Fibroblast of upper back skin (primary cell): ENCODE measurements around the gene CD40LG.

Experiments
- DNase-seq: peaks from one replicate; pipeline ENCODE4 v3.0.0-alpha.2; 2013

CD40LG gene

DNA sequence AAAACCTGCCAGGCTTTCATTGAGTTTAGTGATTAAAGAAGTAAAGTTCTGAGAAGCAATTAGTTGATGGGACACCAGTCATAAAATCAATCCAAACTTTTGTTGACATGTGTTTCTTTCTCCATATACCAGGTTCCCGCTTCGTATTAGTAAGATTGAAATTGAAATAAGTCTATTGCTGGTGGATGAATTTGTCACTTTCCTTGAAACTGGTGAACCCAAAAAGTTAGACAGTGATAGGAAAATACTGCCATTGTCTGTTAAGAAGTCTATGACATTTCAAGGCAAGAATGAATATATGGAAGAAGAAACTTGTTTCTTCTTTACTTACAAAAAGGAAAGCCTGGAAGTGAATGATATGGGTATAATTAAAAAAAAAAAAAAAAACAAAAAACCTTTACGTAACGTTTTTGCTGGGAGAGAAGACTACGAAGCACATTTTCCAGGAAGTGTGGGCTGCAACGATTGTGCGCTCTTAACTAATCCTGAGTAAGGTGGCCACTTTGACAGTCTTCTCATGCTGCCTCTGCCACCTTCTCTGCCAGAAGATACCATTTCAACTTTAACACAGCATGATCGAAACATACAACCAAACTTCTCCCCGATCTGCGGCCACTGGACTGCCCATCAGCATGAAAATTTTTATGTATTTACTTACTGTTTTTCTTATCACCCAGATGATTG is at the start of gene CD40LG:
Gene CD40LG, plus strand, starts transcription at position 482 of the 684 bp plus-strand sequence. Its CDS starts 91 bp downstream, at position 573.
- no peak for DNase-seq

DNA sequence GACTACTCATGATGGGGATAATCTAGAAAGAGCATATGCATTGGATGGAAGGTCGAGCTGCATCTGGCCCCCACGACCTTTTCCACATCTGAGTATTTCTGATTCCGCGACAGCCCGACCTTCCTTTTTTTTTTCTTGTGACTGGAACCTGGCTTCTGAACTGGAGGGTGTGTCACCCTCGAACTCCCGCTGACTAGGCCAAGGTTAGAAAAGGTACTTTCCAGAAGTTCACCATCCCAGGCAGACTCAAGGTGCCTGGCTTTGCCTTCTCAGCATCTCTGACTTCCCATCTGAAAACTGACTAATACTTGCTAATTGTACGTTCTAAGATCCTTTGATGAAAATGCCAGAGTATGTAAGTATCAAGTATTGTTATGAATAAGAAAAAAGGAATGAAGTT is 49.3 kb upstream of the CD40LG start:
- no peak for DNase-seq

DNA sequence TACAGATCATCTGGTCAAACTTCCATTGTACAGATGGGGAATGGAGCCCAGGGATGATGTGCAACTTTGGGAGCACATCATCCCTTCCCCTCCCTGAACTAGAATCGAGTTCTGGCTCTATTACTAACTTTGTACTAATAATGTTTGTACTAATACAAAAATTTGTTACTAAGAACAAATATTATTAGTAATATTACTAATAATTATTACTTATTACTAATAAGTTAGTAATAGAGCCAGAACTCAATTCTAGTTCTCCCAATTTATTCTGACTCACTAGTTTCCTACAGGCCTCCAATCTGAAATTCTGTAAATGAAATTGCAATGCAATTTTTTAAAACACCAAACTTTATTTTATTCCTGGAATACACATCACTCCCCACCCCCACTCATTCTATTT is 47.9 kb upstream of the CD40LG start:
- DNase-seq = no peak

DNA sequence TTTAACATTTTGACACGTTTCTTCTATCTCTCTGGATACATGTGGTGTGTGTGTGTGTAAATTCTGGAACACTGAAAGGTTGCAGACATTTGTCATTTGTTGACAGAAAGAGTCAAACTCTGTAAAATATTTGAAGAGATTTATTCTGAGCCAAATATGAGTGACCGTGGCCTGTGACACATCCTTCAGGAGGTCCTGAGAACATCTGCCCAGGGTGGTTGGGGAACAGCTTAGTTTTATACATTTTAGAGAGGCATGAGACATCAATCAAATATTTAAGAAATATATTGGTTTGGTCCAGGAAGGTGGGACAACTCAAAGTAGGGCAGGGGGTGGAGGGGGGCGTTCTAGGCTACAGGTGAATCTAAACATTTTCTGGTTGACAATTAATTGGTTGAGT is 40.7 kb upstream of the CD40LG start:
- no peak for DNase-seq

DNA sequence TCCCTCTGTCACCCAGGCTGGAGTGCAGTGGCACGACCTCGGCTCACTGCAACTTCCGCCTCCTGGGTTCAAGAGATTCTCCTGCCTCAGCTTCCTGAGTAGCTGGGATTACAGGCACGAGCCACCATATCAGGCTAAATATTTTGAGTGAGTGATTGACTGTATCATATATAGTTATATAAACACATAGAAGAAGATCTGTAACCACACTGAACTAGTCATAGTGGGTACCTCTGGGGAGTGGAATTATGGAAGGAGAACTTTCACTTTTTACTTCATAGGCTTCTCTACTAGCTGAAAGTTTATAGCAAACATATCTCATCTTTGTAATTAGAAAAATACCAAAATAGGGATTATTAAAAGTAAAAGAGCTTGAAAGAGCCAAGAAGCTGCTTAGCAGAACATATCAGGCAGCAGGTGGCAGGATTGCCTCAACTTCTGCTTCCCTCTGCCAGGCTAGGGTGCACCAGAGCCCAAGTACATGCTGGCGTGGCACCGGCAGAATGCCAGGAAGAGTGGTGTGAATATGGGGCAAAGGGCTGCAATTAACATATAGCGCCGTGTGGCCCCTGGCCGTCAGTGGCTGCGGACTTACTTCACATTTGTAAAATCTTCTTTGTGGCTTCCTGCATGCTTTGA is 39.5 kb upstream of the CD40LG start:
- peak; percentile 1 for DNase-seq

DNA sequence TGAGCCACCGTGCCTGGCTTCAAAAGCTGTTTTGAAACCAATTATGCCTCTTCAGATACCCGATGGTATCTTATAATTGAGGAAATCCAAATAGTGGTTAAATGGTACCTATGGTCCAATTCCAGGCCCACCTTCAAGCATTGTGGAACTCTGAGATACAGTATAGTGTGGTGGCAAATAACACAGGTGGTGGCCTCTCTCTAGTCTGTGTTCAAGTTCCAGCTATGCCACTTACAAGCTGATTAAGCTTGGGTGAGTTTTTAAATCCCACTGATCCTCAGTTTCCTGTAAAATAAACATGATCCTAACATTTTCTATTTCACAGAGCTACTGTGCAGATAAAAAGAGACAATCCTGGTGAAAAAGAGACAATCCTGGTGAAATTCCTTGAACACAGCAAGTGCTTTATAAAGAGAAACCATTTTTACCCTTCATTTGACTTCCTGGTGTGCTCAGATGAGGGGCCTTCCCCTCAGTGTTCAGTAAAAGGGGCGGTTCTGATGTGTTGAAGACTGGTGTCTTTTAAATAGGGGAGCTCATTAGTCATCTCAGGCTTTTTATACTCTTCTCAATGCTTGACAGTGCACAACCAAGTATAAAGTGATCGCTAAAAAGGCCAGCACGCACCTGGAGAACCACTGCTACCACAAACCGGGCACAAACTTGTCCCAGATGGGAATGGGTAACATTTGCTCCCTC is 30.8 kb upstream of the CD40LG start:
- no peak for DNase-seq

DNA sequence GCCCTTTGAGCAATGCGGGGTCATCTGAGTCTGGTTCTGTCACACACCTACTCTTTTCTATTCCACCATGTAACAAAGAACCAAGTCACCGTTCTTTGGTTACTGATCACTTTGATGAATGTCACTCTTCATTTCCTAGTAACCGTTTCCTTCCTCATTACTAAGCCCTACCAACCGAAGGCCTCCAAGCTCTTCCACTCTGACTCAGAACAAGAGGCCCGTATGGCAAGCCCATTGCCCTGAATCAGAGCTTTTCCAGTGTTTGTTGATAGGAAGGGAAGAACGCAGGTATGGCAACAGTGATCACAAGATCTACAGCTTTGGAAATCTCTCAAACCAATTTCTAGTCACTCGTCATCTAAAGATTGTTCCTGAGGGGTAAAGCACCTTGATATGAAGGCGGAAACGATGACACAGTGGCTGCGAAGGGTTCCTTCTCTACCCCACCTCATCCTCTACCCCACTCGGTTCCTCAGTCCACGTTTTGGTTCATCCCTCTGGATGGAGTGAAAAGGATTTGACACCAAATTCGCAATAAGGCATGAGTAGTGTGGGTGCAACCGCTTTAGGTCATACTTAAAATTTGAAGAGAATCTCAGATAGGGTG is 28.0 kb upstream of the CD40LG start:
- no peak for DNase-seq

DNA sequence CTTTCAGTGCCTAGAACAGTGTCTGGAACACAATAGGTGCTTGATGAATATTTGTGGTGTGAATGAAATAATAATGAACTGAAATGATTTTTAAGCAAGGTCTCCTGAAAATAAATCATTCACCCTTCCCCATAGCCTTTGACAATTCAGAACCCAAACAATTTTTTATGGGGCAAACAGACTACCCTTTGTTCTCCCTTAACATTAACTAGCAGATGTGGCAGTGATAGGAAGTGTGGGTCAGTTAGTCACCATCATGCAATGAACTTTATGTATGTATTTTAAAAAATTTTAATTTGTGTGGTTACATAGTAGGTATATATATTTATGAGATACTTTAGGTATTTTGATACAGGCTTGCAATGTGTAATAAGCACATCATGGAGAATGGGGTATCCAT is 27.2 kb upstream of the CD40LG start:
- DNase-seq = no peak

DNA sequence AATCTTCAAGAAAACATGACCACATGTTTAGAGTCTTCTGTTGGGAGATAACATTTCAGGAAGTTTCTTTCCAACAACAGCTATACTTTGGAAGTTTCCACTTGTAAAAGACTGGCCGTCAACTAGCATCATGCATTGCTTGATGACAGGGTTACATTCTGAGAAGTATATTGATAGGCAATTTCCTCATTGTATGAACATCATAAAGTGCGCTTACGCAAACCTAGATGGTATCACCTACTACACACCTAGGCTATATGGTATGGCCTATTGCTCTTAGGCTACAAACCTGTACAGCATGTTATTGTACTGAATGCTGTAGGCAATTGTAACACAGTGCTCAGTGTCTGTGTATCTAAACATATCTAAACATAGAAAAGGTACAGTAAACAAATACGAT is 25.4 kb upstream of the CD40LG start:
- no peak for DNase-seq

DNA sequence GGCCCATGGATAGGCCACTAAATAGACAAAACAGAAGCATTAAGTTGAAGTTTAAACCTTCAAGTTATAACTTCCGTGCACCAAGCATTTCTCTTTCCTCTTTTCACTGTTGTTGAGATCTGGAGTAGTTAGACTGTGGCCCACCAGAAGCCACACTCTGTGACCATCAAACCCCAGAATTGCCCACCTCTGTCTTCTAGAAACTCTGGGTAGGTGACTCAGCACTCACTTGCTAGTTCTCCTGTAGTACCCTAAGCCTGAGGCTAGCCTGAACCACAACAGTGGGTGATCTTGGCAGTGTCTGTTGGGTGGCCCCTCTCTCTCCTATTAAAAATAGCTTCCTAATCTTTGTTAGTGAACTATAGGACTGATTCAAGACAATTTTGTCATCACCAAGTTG is 24.6 kb upstream of the CD40LG start:
- DNase-seq = no peak

DNA sequence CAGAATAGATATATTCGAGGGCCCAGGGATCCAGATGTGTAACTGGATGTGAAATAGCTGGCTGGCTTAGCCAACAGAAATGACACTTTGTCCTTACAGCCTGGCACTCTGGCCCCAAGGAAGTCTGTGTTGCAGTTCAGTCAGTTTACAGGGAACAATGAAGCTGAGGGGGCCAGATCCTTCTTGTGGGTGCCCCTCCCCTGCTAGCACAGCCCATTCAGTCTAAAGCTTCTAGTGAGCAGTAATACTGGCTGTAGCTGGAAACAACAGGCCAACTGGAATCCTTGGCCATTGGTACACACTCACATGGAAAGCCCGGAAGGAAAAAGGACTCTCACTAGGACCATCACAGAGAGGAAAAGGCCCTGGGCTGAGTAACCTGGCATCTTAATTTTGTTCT is 22.7 kb upstream of the CD40LG start:
- DNase-seq = no peak

DNA sequence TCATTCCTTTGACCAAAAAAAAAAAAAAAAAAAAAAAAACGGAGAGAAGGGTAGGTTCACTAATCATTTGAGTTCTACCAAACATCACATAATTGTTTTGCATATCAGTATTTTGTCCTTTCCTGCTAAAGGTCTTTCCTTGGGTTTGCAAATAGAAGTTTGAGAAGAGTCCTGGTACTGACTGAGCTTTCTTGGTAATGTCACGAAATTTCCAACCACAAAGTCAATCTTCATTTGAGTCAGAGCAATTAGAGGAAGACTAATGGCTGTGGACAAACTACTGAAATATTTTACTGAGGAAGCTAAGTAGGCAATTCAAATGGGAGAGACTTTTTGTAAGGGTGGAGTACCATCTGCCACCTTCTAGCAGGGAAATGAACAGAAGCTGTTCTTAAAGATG is 21.7 kb upstream of the CD40LG start:
- no peak for DNase-seq

DNA sequence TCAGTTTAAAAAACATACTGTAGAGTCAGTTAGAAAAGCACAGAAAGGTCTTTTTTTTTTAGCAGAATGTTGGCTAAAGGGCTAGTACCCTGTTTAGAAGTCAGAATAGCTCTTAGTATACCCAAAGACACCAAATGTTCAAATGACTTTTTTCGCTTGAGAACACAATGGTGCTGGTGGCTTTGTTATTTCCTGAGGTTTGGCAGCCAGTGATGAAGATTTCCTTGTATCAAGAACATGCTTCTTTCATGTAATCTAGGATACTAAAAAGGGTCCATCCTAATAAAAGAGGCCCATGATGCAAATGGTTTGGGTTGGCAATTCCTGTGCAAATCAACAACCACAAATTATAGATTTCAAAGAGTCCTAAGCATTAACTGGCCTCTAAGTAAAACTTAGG is 21.1 kb upstream of the CD40LG start:
- no peak for DNase-seq

DNA sequence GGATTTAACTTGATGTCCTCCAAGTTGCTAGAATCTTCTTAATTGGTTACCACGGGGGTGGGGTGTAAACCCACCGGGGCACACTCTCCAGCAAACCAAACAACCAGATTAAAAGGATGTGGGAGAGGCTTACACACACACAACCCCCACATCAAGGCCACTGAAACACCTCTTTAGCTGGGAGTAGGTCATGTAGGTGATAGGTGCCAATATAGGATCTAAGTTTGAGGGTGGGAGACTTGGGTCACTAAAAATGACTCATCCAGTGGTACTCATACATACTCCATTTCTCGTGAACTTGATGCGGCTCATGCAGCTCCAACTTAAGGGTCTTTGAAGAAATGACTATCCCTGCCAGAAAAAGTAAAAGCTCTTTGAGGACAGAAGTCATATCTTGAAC is 20.5 kb upstream of the CD40LG start:
- DNase-seq = no peak

DNA sequence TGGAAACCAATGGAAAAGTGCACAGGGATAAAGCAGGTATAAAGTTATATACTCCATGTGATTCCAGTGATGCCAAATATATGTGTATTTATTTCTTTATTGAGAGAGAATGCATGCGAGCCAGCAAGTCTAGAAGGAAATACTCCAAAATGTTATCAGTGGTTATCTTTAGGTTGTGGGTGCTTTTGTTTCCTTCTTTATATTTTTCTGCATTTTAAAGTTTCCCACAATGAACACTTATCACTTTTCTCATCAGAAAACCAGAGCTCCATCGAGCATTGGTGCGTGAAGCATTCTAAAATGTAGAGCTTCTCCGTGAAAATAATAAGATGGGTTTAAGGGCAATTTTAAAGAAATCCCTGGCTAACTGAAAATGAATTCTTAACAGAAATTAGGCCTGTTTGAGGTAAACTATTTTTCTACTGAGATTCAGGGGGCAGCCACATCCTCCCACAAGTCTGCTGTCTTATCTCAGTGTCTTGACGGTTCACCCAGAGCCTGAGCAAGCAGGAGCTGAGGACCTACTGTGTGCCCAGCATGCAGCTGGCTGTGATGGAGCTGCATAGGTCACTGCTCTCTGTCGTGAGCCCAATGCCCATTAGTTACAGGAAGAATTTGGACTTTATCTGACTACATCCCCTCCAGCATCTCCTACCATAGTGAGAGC is 18.7 kb upstream of the CD40LG start:
- no peak for DNase-seq

DNA sequence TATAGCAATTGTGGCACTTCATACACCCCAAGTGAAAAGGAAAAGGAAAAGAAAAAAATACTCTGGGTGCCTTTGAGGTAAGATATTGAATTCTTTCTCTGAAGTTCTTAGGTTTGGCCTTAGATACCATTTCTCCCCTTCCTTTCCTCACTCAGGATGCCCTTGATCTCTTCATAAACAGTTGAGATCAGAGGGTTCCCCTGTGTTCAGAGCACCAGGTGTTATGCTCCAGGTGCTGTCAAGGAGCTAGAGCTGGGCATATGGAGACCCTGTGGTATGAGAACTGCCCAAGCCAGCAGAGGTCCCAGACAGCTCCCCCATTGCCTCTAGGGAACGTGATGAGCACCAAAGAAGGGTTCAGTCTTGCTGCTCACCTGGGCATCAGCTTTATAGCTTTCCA is 17.1 kb upstream of the CD40LG start:
- DNase-seq = no peak

DNA sequence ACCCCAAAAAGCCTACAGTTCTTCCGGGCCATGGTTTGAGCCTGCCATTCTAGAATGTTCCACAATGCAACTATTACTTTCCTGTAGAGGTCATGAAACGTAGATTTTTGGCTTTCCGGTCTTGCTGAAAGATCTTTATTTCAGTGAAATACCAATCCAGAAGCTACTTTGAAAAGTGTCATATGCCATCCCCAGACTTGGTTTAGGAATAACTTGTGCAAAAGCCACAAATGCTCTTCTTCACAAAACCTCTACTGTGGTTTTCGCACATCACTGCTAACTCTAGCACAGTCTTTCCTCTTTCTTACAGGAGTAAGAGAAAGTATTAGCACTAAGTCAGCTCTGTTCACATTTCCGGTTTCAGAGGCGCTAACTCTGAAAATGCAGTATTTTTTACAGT is 12.7 kb upstream of the CD40LG start:
- no peak for DNase-seq

DNA sequence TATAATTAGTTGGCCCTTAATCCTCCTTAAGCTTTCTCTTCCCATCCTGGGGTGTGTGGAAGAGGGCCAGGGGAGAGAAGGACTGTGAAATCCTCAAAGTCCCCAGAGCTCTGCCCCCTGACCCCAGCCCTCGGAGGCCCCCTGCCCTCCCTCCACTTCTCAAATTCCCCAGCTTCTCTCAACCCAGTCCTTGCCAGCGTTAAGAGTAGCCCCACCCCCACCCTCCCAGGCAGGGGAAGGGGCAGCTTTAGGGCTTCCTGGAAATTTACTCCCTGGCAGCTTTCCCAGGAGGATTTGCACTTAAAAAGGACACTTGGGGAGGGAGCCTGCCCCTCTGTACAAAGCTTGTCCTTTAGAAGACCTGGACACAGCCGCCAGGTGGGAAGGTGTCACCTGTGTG is 11.8 kb upstream of the CD40LG start:
- no peak for DNase-seq

DNA sequence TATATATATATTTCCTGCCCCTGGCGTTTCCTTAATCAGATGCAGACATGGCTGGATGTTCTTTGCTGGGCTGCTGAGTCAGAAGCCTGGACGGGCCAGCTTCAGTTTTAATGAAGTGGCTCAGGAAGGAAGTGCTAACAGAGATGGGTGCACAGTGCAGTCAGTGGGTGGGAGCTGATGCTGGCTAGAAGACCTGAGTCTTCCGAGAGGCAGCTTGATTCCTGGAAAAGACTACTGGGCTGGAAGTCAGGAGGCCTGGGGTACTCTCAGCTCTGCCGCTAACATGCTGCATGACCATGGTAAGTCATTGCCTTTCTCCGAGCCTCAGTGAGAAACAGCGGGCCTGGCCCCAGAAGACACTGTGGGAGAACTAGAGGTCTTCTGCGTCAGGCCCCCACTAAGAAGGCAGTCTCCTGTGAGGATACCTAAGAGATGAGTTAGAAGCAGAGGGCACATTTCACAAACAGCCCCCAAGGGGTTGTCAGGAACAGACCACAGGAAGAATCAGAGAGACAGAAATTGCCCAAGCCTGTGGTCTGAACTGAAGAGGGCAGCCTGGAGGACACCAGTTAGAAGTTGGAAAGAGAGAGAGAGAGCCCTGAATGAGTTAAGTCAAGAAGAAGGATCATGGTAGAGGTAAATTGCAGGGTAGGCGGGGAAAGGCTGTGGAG is 8.3 kb upstream of the CD40LG start:
- DNase-seq = peak; percentile 21

DNA sequence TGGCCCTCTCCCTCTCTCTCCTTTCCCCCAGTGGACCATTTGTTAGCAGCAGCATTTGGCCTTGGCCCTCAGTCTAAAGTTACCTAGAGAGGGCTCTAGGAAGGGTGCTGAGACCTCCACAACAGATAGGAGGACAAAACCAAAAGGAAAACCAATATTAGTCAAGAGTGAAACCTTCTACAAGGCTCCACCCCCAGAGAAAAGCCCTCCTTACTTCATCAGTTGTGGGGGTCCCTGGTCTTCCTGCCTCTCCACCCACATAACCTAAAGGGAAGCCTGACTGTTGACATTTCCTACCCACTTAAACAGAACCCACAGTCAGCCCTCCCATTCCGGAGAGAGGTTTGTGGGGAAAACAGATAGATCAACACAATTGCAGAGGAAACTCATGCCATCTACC is 4.7 kb upstream of the CD40LG start:
- DNase-seq = no peak

DNA sequence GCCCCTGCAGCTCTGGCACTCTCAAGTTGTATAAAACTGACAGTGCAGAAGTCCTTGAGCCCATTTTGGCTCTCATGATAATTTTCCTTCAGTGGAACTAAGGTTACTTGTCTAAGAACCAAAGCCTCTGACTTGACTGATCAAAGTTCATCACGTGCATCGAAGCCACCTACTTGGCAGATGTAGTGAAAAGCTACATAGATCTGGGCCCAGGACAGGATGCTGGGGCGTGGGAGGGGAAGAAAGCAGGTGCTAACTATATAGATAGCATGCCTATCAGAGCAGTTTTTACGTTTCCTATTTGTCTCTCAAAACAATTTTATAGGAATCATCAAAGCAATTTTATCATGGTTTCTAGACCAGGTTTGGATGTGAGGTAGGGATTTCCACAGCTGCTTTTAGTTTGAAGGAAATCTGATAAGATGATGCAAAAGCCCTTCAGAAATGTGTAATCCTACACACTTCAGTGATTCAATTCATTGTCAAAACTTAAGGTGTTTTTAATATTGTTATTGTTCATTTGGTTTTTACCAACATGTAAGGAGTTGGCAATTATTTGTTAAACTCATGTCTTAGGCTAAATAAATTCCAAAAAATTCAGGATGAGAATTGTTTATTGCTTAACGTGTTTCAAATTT is 1.2 kb upstream of the CD40LG start:
- no peak for DNase-seq

DNA sequence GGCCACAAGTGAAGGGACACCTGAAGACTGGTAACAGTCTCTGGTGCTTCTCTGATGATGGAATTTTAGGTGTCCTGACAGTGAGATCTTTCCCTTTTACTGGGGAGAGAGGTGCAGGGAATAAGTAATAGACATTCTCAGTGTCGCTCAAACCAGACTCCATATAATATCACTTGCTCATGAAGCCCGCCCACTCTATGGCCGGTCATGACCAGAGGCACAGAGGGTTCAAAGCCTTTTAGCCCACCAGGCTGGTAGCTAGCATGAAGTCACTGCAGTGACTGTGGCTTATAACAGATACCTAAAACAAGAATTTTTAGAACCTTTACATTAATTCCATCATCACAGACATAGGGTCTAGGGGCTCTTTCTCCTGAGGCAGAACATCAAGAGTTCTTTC is 2.9 kb downstream of the CD40LG start:
- DNase-seq = no peak
